ENCODE results near the gene SDK2.

SDK2 gene

DNA sequence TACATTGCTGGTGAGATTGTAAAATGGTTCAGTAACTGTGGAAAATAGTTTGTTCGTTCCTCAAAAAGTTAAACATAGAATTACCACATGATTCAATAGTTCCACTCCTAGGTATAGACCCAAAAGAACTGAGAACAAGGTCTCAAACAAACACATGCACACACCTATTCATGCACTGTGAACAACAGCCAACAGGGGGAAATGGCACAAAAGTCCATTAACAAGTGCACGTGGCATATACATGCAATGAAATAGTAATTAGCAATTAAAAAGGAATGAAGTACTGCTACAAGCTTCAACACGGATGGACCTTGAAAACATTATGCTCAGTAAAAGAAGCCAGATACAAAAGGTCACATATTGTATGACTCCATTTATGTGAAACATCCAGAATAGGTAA is 23.8 kb downstream of the SDK2 start:
- FAIRE-seq (peak; percentile 53), DNase-seq (ENCODE audit: insufficient read length, low spot score) (no peak)
- TF ChIP-seq, protein P1, sequence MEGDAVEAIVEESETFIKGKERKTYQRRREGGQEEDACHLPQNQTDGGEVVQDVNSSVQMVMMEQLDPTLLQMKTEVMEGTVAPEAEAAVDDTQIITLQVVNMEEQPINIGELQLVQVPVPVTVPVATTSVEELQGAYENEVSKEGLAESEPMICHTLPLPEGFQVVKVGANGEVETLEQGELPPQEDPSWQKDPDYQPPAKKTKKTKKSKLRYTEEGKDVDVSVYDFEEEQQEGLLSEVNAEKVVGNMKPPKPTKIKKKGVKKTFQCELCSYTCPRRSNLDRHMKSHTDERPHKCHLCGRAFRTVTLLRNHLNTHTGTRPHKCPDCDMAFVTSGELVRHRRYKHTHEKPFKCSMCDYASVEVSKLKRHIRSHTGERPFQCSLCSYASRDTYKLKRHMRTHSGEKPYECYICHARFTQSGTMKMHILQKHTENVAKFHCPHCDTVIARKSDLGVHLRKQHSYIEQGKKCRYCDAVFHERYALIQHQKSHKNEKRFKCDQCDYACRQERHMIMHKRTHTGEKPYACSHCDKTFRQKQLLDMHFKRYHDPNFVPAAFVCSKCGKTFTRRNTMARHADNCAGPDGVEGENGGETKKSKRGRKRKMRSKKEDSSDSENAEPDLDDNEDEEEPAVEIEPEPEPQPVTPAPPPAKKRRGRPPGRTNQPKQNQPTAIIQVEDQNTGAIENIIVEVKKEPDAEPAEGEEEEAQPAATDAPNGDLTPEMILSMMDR (IDR thresholded peaks at IDR 0.05; ENCODE audit: insufficient read depth, missing control alignments): no peak

- FAIRE-seq (no peak), DNase-seq (ENCODE audit: insufficient read length, low spot score) (no peak)
- TF ChIP-seq, protein P1 (IDR thresholded peaks at IDR 0.05; ENCODE audit: insufficient read depth, missing control alignments): no peak
Observed at GRCh38 chr17:73617501-73617900, 26.7 kb downstream of the SDK2 start.

- DNase-seq (ENCODE audit: insufficient read length, low spot score): no peak
- no peak for FAIRE-seq
- TF ChIP-seq, protein P1 (IDR thresholded peaks at IDR 0.05; ENCODE audit: insufficient read depth, missing control alignments): no peak
Observed at GRCh38 chr17:73616873-73617404, 27.3 kb downstream of the SDK2 start.

DNA sequence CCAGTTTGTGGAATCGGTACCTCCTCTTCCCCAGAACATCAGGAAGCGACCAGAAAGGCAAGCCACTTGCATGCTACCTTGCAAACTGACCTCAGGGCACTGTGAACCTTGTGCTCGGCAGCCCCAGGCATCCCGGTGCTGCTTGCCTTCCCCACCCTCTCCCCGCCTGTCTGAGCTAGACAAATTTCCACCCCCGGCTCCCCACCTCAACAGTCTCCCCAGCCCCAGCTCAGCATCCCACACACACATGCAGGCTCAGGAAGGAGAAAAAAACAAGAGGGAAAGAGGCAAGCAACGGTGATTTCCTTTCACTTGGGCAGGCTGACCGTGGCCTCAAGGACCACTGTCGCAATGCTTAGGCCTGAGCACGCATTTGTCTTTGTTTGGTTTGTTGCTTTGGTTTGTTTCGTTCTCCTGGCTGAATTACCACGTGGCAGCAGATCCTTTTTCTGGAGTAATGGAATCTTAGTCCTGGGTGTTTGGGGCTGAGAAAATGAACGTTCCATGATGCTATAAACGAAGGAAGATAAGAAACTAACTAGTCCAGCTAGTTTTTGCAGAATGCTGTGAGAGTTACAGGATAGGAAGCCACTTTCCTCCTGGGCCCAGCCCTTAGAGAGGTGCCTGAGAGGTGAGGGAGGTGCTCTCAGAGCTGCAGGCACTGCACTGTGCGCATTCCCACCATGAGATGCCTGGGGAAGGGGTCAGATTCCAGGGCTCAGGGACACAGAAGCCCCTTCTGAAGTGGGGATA is 27.9 kb downstream of the SDK2 start:
- FAIRE-seq (no peak), DNase-seq (ENCODE audit: insufficient read length, low spot score) (no peak)
- TF ChIP-seq, protein P1 (IDR thresholded peaks at IDR 0.05; ENCODE audit: insufficient read depth, missing control alignments): no peak

GRCh38 chr17:73614256-73614655 is 30.0 kb downstream of the SDK2 start:
- peak; percentile 35 for FAIRE-seq
- TF ChIP-seq, protein P1 (IDR thresholded peaks at IDR 0.05; ENCODE audit: insufficient read depth, missing control alignments): no peak
- DNase-seq (ENCODE audit: insufficient read length, low spot score): no peak

DNA sequence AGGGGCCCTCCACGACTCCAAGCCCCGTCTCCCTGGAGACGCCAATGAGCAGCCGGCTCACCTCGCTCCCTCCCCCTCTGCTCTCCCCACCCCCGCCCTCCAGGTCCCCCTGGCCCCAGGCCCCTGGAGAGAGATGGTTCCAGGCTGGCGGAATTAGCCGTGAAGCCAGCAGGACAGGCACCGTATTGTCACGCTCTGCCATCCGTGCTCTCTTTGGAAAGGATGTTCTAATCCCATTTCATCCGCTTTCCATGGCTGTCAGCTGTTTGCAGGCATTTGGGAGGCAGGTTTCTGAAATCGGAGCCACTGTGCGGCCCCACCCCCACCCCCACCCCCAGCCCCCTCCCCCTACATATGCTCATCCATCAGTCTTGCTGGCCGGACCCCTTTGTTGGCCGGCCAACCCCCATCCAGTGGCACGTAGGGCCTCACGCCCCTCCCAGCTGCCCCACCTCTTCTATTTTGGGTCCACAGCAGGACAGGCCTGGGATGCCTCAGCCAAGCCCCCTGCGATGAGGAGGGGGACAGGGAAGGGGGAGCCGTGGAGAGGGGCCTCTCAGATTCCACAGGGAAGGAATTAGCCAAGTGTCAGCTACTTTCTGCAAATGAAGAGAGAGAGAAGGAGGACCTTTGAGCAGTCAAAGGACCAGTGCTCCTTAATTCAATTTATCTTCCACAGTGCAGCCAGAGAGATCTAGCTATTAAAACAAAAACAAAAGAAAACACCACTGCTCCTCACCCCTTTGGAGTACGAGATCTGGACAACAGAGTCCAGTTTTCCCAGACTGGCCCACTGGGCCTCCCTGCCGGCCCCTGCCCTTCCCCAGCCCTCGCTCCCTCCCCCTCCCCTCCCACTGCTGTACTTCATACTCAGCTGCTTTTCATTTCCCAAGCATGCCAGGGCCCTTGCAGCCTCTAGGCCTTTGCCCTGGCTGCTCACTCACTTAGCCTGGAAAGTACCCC is 30.7 kb downstream of the SDK2 start:
- TF ChIP-seq, protein P1 (IDR thresholded peaks at IDR 0.05; ENCODE audit: insufficient read depth, missing control alignments): no peak
- DNase-seq (ENCODE audit: insufficient read length, low spot score) (no peak), FAIRE-seq (no peak)
